ENCODE data around the gene TTYH3. TPM values are rescaled to one million over a fixed set of nuclear protein-coding genes. Genes with fewer than 3 reads are reported as not detected.

Gene TTYH3
- total and polyA plus RNA-seq, 3 donors from 2014 or later = 35.6 to 69.9 (median 59.5) TPM

DNA sequence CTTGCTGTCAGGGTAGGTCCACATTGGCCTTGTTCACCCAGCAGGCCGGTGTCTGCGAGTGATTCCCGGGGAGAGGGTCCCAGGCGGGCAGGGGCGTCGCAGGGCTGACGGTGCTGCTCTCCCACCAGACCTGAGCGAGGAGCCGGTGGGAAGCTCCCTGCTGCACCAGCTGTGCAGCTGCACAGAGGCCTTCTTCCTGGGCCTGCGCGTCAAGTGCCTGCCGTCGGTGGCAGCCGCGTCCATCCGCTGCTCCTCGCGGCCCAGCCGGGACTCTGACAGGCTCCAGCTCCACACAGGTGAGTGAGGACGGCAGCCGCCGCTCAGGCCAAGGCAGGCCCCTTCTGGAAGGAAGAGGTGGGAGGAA is 70.8 kb downstream of the TTYH3 start:
- intact Hi-C loops (cut with DNase I; ENCODE audit: low total_unique reads) = no loop called here
- Histone ChIP-seq H3K27me3 (no peaks in the 10 kb centered on the region), H3K27ac (no peak overlapping the region), H3K9me3 (no peaks in the 10 kb centered on the region), H3K36me3 (ENCODE audit: low read depth, missing control alignments) (no peaks in the 10 kb centered on the region), H3K4me1 (no peaks in the 10 kb centered on the region), H3K4me3 (no peak overlapping the region)
- 89 to 97% methylated on average over 13 to 20 of the region's 22 CpGs for WGBS, 2 donors
- TF ChIP-seq, protein P1, sequence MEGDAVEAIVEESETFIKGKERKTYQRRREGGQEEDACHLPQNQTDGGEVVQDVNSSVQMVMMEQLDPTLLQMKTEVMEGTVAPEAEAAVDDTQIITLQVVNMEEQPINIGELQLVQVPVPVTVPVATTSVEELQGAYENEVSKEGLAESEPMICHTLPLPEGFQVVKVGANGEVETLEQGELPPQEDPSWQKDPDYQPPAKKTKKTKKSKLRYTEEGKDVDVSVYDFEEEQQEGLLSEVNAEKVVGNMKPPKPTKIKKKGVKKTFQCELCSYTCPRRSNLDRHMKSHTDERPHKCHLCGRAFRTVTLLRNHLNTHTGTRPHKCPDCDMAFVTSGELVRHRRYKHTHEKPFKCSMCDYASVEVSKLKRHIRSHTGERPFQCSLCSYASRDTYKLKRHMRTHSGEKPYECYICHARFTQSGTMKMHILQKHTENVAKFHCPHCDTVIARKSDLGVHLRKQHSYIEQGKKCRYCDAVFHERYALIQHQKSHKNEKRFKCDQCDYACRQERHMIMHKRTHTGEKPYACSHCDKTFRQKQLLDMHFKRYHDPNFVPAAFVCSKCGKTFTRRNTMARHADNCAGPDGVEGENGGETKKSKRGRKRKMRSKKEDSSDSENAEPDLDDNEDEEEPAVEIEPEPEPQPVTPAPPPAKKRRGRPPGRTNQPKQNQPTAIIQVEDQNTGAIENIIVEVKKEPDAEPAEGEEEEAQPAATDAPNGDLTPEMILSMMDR (IDR thresholded peaks at IDR 0.05) = no peak
- TF ChIP-seq POLR2A (IDR thresholded peaks at IDR 0.05) = no peak
- no peak for DNase-seq

DNA sequence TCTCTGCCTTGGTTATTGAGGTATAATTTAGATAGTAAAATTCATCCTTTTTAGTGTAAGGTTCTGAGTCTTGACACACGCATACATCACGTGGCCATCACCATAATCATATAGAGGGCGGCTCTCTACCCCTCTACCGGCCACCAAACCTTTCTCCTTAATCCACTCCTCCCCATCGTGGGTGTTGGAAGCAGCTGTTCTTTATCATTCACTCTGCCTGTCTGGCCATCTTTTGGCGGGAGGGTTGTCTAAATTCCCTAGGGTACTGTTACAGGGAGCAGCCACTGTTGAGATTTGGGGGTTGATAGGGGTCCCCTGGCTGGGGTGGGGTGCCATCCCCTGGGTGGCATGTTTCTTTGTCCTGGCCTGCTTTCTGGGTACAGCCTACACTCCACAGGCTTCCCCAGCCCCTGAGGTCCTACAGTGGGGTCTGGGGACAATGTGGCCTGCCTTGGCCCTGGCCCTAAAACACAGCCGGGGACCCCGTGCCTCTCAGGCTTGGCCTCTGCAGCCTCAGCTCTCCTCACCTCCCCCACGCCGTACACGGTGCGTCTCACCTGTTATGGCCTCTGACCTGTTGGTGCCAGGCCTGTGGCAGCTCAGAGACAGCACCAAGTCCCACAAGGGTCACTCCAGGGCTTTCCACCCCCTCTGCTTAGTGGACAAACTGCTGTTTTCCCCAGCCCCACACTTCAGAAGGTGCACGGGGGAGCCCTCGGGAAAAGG is 73.7 kb downstream of the TTYH3 start:
- Histone ChIP-seq H3K36me3 (ENCODE audit: low read depth, missing control alignments) (no peaks in the 10 kb centered on the region), H3K4me1 (no peaks in the 10 kb centered on the region), H3K27ac (no peak overlapping the region), H3K9me3 (no peaks in the 10 kb centered on the region), H3K4me3 (no peak overlapping the region), H3K27me3 (no peaks in the 10 kb centered on the region)
- DNase-seq = no peak
- intact Hi-C loops (cut with DNase I; ENCODE audit: low total_unique reads) = no loop called here
- TF ChIP-seq, protein P1 (IDR thresholded peaks at IDR 0.05) = no peak
- TF ChIP-seq POLR2A (IDR thresholded peaks at IDR 0.05) = no peak
- 79 to 86% methylated on average over 10 to 14 of the region's 14 CpGs for WGBS, 2 donors

DNA sequence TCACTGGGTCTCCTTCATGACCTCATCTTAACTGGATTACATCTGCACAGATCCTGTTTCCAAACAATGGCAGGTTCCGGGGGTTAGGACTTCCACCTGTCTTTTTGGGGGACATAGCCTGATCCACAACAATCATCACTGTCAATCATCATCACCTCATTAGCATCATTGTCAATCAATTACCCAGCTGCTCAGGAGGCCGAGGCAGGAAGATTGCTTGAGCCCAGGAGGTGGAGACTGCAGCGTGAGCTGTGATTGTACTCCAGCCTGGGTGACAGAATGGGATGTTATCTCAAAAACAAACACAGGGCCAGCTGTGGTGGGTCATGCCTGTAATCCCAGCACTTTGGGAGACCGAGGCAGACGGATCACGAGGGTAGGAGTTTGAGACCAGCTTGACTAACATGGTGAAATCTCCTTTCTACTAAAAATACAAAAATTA is 74.9 kb downstream of the TTYH3 start:
- Histone ChIP-seq H3K27me3 (no peaks in the 10 kb centered on the region), H3K4me1 (no peaks in the 10 kb centered on the region), H3K4me3 (no peak overlapping the region), H3K36me3 (ENCODE audit: low read depth, missing control alignments) (no peaks in the 10 kb centered on the region), H3K9me3 (no peaks in the 10 kb centered on the region), H3K27ac (no peak overlapping the region)
- DNase-seq = no peak
- intact Hi-C loops (cut with DNase I; ENCODE audit: low total_unique reads) = no loop called here
- TF ChIP-seq POLR2A (IDR thresholded peaks at IDR 0.05) = no peak
- TF ChIP-seq, protein P1 (IDR thresholded peaks at IDR 0.05) = no peak
- WGBS, 2 donors = 80 to 89% methylated on average over 3 to 6 of the region's 6 CpGs

DNA sequence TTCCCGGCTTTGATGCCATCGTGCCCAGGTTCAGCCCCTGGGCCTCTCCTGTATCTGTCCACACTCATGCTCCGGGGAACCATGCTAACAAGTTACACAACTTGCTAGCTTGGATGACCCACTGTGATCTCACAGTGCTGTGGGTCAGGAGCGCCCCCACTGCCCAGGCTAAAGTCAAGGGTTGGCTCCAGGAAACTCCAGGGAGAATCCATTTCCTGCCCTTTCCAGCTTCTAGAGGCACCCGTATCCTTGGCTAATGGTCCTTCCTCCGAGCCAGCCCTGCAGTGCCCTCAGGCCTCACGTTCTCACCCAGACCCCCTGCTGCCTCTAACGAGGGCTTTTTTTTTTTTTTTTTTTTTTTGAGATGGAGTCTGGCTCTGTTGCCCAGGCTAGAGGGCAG is 75.7 kb downstream of the TTYH3 start:
- DNase-seq = no peak
- TF ChIP-seq, protein P1 (IDR thresholded peaks at IDR 0.05) = no peak
- no peak for TF ChIP-seq POLR2A (IDR thresholded peaks at IDR 0.05)
- H3K9me3 ChIP-seq = no peaks in the 10 kb centered on the region
- no peaks in the 10 kb centered on the region for H3K36me3 ChIP-seq (ENCODE audit: low read depth, missing control alignments)
- no peaks in the 10 kb centered on the region for H3K4me1 ChIP-seq
- no peak overlapping the region for H3K27ac ChIP-seq
- WGBS, 2 donors = 84% methylated on average over 8 of the region's 8 CpGs
- H3K4me3 ChIP-seq = no peak overlapping the region
- H3K27me3 ChIP-seq = no peaks in the 10 kb centered on the region
- intact Hi-C loops (cut with DNase I; ENCODE audit: low total_unique reads) = no loop called here

DNA sequence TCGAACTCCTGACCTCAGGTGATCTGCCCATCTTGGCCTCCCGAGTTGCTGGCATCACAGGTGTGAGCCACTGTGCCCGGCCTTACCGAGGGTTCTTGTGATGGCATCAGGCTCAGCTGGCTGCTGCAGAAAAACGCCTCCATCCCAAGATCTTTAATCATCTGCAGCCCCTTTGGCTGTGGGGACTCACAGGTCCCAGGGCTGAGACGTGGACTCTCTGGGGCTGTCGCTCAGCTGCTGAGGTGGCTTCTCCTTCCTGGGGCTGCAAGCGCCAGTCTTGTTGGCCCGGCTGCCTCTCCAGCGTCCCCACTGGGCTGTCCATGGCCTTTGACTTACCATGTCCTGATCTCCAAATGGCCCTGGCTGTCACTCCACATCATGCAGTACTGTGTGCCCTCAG is 76.3 kb downstream of the TTYH3 start:
- DNase-seq = no peak
- TF ChIP-seq, protein P1 (IDR thresholded peaks at IDR 0.05) = no peak
- no peak for TF ChIP-seq POLR2A (IDR thresholded peaks at IDR 0.05)
- no peaks in the 10 kb centered on the region for H3K4me1 ChIP-seq
- H3K36me3 ChIP-seq (ENCODE audit: low read depth, missing control alignments) = no peaks in the 10 kb centered on the region
- H3K4me3 ChIP-seq = no peak overlapping the region
- H3K27me3 ChIP-seq = no peaks in the 10 kb centered on the region
- intact Hi-C loops (cut with DNase I; ENCODE audit: low total_unique reads) = no loop called here
- no peaks in the 10 kb centered on the region for H3K9me3 ChIP-seq
- H3K27ac ChIP-seq = no peak overlapping the region
- WGBS, 2 donors = 95% methylated on average over 10 of the region's 10 CpGs; no CpG with 5 or more reads in 1 of the 2 donors
